Measurements from ENCODE around the gene TUBA4A.

The TUBA4A gene

DNA sequence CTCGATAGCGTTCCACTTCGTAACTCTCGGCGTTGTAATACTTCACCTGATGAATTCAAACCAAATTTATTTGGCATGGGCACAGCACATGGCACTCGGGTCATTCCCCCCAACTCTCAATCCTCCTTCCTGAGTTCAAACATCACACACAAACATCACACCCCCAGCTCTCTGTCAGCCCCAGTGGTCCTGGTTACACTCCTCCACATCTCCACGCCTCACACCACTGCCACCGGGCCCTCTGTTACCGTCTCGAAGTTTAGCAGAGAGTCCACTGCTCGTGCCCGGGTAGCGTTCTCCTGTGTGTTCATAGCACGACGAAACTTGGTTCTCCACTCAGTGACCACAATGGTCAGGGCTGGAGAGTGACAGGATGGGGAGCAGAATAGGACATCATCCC, 39.6 kb downstream of the TUBA4A start:
- in situ Hi-C loops (cut with MboI; ENCODE audit: low sequenced_read_pairs) = no loop called here
- no peak overlapping the region for H3K4me3 ChIP-seq
- DNase-seq (ENCODE audit: low spot score in 2 of 2) = no peak
- peaks cover 6% of the 10 kb centered on the region for H3K36me3 ChIP-seq (replicated peaks)
- H3K4me1 ChIP-seq = peaks cover 11% of the 10 kb centered on the region
- H3K9me3 ChIP-seq = no peaks in the 10 kb centered on the region
- H3K27me3 ChIP-seq (ENCODE audit: low read depth) = no peaks in the 10 kb centered on the region

- Histone ChIP-seq H3K4me1 (peaks cover 11% of the 10 kb centered on the region), H3K9me3 (no peaks in the 10 kb centered on the region), H3K36me3 (replicated peaks) (peaks cover 6% of the 10 kb centered on the region; the same call in 1 of the 2 replicates), H3K27me3 (ENCODE audit: low read depth) (no peaks in the 10 kb centered on the region), H3K4me3 (no peak overlapping the region)
- in situ Hi-C loops (cut with MboI; ENCODE audit: low sequenced_read_pairs) = no loop called here
- DNase-seq (ENCODE audit: low spot score in 2 of 2) = no peak
These were observed 40.1 kb downstream of the TUBA4A start for GRCh38 chr2:219213486-219214071.

DNA sequence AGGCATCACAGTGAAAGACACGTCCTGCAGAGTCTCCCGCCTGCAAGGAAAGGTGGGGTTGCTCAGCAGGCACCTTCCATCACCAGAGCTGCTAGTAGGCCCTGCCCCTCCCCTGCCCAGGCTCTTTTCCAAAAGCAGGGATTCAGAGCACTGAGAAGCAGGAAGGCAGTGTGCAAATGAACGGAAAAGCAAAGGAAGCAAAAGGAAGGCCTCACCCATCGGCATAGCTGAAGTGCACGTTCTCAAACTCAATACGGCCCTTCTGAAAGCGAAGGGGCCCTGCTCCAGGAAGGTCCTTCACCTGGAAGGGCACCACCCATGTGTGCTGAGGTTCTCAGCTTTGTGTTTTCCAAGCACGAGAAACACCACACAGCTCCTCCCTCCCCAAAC, 40.7 kb downstream of the TUBA4A start:
- H3K36me3 ChIP-seq (replicated peaks) = peaks cover 11% of the 10 kb centered on the region; the same call in 1 of the 2 replicates
- H3K4me1 ChIP-seq = peaks cover 7% of the 10 kb centered on the region
- H3K27me3 ChIP-seq (ENCODE audit: low read depth) = no peaks in the 10 kb centered on the region
- H3K9me3 ChIP-seq = no peaks in the 10 kb centered on the region
- no peak overlapping the region for H3K4me3 ChIP-seq
- in situ Hi-C loops (cut with MboI; ENCODE audit: low sequenced_read_pairs) = no loop called here
- DNase-seq (ENCODE audit: low spot score in 2 of 2) = no peak

GRCh38 chr2:219210886-219211362, 42.8 kb downstream of the TUBA4A start:
- H3K4me3 ChIP-seq = no peak overlapping the region
- H3K9me3 ChIP-seq = no peaks in the 10 kb centered on the region
- peaks cover 10% of the 10 kb centered on the region for H3K4me1 ChIP-seq
- in situ Hi-C loops (cut with MboI; ENCODE audit: low sequenced_read_pairs) = no loop called here
- no peak for DNase-seq (ENCODE audit: low spot score in 2 of 2)
- H3K27me3 ChIP-seq (ENCODE audit: low read depth) = no peaks in the 10 kb centered on the region
- peaks cover 9% of the 10 kb centered on the region; the same call in 1 of the 2 replicates for H3K36me3 ChIP-seq (replicated peaks)

GRCh38 chr2:219210196-219210885, 43.4 kb downstream of the TUBA4A start:
- peaks cover 8% of the 10 kb centered on the region; the same call in 1 of the 2 replicates for H3K36me3 ChIP-seq (replicated peaks)

DNA sequence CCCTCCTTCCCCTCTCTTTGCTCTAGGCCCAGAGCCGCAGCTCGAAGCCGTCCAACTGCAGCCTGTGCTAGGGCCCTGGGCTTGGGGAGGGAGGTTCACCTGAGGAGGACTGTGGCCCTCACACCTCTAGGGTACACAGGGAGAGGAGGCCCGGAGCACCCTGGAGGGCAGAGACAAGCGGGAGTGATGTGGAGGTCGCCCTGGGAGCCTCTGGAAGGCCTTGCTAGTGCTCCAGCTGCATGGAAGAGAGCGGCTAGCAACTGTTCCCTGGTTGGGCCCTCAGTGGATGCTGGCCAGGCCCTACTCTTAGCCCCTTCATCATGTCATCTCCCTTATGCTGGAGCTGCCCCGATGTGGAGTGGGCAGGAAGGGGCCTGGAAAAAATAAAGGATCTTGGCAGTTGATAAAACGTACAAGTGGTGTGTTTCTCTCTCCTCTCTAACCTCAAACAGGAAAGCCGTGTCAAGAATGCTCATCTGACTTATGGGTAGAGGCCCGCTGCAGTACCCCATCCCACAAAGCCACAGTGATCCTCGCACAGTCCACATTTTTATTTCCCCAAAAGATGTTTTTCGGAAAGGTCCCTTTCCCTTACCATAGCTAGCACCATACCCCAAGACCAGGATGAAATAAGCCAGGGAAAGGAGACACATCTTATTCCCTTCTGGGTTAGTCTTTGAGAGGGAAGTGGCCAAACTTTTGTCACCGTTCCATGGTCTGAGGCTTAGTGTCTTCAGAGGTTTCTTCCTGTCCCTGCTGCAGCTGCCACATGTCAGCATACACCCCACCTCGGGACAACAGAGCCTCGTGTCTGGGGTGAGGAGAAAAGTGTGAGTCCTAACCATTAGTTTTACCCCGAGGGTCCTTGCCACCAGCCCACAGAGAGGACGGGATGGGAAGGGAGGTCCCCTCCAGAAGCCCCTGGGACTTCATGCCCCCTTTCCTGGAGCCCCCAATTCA, 44.2 kb downstream of the TUBA4A start:
- Histone ChIP-seq H3K4me3 (no peak overlapping the region), H3K9me3 (0 out of 2 replicates have a peak, but pooled peaks cover under 1% of the 10 kb centered on the region), H3K4me1 (peaks cover 11% of the 10 kb centered on the region), H3K36me3 (replicated peaks) (peaks cover 8% of the 10 kb centered on the region; the same call in 1 of the 2 replicates), H3K27me3 (ENCODE audit: low read depth) (no peaks in the 10 kb centered on the region)
- no peak for DNase-seq (ENCODE audit: low spot score in 2 of 2)
- in situ Hi-C loops (cut with MboI; ENCODE audit: low sequenced_read_pairs) = no loop called here

More at GRCh38 chr2:219210196-219210885, 43.4 kb downstream of the TUBA4A start:
- Histone ChIP-seq H3K4me3 (no peak overlapping the region), H3K4me1 (peaks cover 11% of the 10 kb centered on the region), H3K27me3 (ENCODE audit: low read depth) (no peaks in the 10 kb centered on the region), H3K9me3 (no peaks in the 10 kb centered on the region)
- in situ Hi-C loops (cut with MboI; ENCODE audit: low sequenced_read_pairs) = no loop called here
- no peak for DNase-seq (ENCODE audit: low spot score in 2 of 2)

DNA sequence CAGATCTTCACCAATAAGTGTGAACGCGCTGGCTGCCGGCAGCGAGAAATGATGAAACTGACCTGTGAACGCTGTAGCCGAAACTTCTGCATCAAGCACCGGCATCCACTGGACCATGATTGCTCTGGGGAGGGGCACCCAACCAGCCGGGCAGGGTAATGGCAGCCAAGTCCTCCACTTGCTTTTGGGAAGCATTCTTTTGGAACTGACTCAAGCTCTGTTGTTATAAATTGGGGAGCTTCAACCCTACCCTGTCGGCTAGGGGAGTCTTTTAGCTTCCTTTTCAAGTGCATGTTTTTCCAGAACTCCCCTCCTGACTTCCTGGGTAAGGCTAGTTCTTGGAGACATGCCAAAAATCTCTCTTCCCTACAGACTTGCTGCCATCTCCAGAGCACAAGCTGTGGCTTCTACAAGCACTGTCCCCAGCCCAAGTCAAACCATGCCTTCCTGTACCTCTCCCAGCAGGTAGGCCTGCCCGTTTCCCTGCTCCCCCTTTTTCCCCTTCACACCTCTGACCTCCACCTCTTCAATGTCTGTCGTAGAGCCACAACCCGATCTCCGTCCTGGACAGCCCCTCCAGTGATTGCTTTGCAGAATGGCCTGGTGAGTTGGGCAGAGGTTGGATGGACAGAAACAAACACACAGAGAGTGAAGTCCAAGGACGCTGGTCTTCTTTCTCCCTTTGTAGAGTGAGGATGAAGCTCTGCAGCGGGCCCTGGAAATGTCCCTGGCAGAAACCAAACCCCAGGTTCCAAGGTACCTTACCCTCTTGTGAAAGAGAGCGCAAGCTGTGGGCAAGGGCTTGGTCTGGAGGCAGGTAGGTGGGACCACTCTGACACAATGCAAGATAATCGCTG, 45.6 kb downstream of the TUBA4A start:
- Histone ChIP-seq H3K4me1 (peaks cover 11% of the 10 kb centered on the region), H3K36me3 (replicated peaks) (peaks cover 8% of the 10 kb centered on the region; the same call in 1 of the 2 replicates), H3K27me3 (ENCODE audit: low read depth) (no peaks in the 10 kb centered on the region), H3K9me3 (0 out of 2 replicates have a peak, but pooled peaks cover 2% of the 10 kb centered on the region), H3K4me3 (no peak overlapping the region)
- no peak for DNase-seq (ENCODE audit: low spot score in 2 of 2)
- in situ Hi-C loops (cut with MboI; ENCODE audit: low sequenced_read_pairs) = no loop called here

DNA sequence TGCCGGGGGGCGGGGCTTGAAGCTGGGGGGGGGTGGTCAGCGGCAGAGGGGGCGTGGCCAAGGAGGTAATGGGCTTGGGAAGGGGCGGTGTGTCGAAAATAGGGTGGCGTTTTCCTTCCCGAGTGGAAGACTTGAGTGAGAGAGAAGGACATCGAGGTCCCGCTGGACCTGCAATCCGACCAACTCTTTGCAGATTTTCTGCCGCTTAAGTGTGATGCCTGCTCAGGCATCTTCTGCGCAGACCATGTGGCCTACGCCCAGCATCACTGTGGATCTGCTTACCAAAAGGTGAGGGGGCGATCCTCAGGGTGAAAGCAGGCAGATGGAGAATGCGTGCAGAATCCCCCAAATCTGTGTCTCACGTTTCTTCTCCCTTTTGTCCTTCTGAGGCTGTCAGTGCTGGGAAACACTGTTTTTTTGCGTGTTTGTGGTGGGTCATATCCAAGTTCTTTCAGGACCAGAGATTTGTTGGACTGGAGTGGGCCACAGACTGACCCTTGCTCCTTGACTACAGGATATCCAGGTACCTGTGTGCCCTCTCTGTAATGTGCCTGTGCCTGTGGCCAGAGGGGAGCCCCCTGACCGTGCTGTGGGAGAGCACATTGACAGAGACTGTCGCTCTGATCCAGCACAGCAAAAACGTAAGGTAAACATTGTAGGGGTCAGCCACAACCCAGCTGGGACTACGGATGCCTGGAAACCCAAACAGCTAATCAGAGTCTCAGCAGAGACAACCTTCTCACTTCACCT, 46.4 kb downstream of the TUBA4A start:
- in situ Hi-C loops (cut with MboI; ENCODE audit: low sequenced_read_pairs) = no loop called here
- peaks cover 11% of the 10 kb centered on the region for H3K4me1 ChIP-seq
- H3K36me3 ChIP-seq (replicated peaks) = peaks cover 8% of the 10 kb centered on the region; the same call in 1 of the 2 replicates
- peak overlapping the region; percentile 65 for H3K4me3 ChIP-seq
- DNase-seq (ENCODE audit: low spot score in 2 of 2) = no peak
- H3K27me3 ChIP-seq (ENCODE audit: low read depth) = no peaks in the 10 kb centered on the region
- 0 out of 2 replicates have a peak, but pooled peaks cover 2% of the 10 kb centered on the region for H3K9me3 ChIP-seq

GRCh38 chr2:219206328-219207133, 47.2 kb downstream of the TUBA4A start, which contains the start of gene ZFAND2B:
Gene ZFAND2B, plus strand, starts transcription at chr2:219206782. Its CDS starts 206 bp downstream, at chr2:219206988.
- Histone ChIP-seq H3K36me3 (replicated peaks) (peaks cover 8% of the 10 kb centered on the region; the same call in 1 of the 2 replicates), H3K27me3 (ENCODE audit: low read depth) (no peaks in the 10 kb centered on the region), H3K4me1 (peaks cover 11% of the 10 kb centered on the region), H3K9me3 (0 out of 2 replicates have a peak, but pooled peaks cover 2% of the 10 kb centered on the region), H3K4me3 (peak within 1 kb of the TSS; percentile 65)
- in situ Hi-C loops (cut with MboI; ENCODE audit: low sequenced_read_pairs) = no loop called here
- DNase-seq (ENCODE audit: low spot score in 2 of 2) = peak; percentile 88 to 95

DNA sequence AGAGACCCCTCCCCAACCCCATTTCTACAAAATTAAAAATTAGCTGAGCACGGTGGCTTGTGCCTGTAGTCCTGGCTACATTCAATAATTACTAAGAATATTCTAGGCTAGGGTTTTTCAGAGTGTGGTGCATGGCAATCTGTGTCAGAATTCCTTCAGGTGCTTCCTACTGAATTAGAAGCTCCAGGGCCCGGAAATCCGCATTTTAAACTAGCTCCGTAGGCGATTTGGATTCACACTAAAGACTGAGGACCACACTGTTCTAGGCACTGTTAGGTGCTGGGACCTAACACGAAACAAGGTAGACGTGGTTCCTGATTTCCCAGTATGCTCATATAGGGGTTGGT, 47.8 kb downstream of the TUBA4A start:
- in situ Hi-C loops (cut with MboI; ENCODE audit: low sequenced_read_pairs) = no loop called here
- H3K9me3 ChIP-seq = 0 out of 2 replicates have a peak, but pooled peaks cover 2% of the 10 kb centered on the region

DNA sequence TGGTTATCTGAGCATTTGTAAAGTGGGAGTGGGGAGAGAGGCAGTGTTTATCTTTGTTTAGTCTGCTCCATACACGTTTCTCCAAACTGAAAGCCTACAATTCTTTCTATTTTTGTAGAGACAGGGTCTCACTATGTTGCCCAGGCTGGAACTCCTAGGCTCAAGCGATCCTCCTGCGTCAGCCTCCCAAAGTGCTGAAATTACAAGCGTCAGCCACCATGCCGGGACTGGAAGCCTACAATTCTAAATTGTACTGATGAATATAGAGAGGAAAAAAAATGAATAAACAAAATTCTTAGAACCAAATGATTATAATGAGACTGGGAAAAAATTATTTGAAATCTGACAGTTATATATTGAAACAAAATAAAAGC, 48.6 kb downstream of the TUBA4A start:
- Histone ChIP-seq H3K4me3 (no peak overlapping the region), H3K27me3 (ENCODE audit: low read depth) (no peaks in the 10 kb centered on the region), H3K36me3 (replicated peaks) (peaks cover 8% of the 10 kb centered on the region; the same call in 1 of the 2 replicates), H3K4me1 (peaks cover 11% of the 10 kb centered on the region), H3K9me3 (0 out of 2 replicates have a peak, but pooled peaks cover 2% of the 10 kb centered on the region)
- DNase-seq (ENCODE audit: low spot score in 2 of 2) = peak in 1 of 2 experiments; percentile 2
- in situ Hi-C loops (cut with MboI; ENCODE audit: low sequenced_read_pairs) = no loop called here

More for the DNA sequence above, 47.8 kb downstream of the TUBA4A start:
- Histone ChIP-seq H3K36me3 (replicated peaks) (peaks cover 8% of the 10 kb centered on the region; the same call in 1 of the 2 replicates), H3K4me1 (peaks cover 11% of the 10 kb centered on the region), H3K27me3 (ENCODE audit: low read depth) (no peaks in the 10 kb centered on the region), H3K4me3 (peak overlapping the region; percentile 65)
- DNase-seq (ENCODE audit: low spot score in 2 of 2) = no peak
